Kidney (tissue), 14 donors: ENCODE measurements around the gene PRDM15. TPM values are rescaled to one million over a fixed set of nuclear protein-coding genes. Genes with fewer than 3 reads are reported as not detected.

Experiments used
- DNase-seq, 5 donors: peaks; one replicate each; pipeline ENCODE4 v3.0.0-alpha.2; 2013 to 2020
- FAIRE-seq: peaks from 2 replicates; lab custom pipeline; 2012; peaks lifted over from hg19 to GRCh38; lab: Jason Lieb, UNC
- H3K27ac ChIP-seq, 2 donors: one replicate each; pipeline ENCODE4 v1.7.0; 2013; ENCODE audit warnings: low read depth in 2 of 2, low read length in 2 of 2, inconsistent platforms in 1 of 2
- H3K27me3 ChIP-seq: one replicate; pipeline ENCODE4 v1.7.1; 2013; ENCODE audit warnings: low read length, inconsistent platforms; ENCODE audit not compliant: control insufficient read depth, insufficient read depth
- H3K36me3 ChIP-seq, 3 donors: one replicate each; pipeline versions ENCODE4 v1.7.0 to v1.7.1; 2013; ENCODE audit warnings: low read length in 3 of 3, control low read depth in 1 of 3, inconsistent platforms in 1 of 3; ENCODE audit not compliant: insufficient read depth in 3 of 3, control insufficient read depth in 2 of 3
- H3K4me1 ChIP-seq, 3 donors: one replicate each; pipeline versions ENCODE4 v1.7.0 to v1.7.1; 2013; ENCODE audit warnings: low read length in 3 of 3, inconsistent platforms in 1 of 3, low read depth in 1 of 3; ENCODE audit not compliant: control insufficient read depth in 2 of 3, insufficient read depth in 2 of 3
- H3K4me3 ChIP-seq, 3 donors: one replicate each; pipeline versions ENCODE4 v1.7.0 to v1.8.1; 2013; ENCODE audit warnings: low read length in 3 of 3, control low read depth in 1 of 3, inconsistent platforms in 1 of 3
- H3K9ac ChIP-seq, 3 donors: one replicate each; pipeline versions ENCODE4 v1.7.0 to v1.7.1; 2013; ENCODE audit warnings: low read length in 3 of 3, control low read depth in 1 of 3, inconsistent platforms in 1 of 3
- H3K9me3 ChIP-seq, 3 donors: one replicate each; pipeline versions ENCODE4 v1.7.0 to v1.7.1; 2013; ENCODE audit warnings: low read length in 3 of 3, control low read depth in 1 of 3, inconsistent platforms in 1 of 3; ENCODE audit not compliant: control insufficient read depth in 2 of 3, insufficient read depth in 1 of 3
- intact Hi-C: fragments of 100-400 bp; cut with DNase I; formaldehyde crosslinking; loops from one replicate; pipeline ENCODE4 v1.11.1; 2022
- polyA plus RNA-seq: library from polyadenylated mRNA; stranded (reverse); fragments of 350-450 nt; fragmentation: Illumina TruSeq; extraction: RNeasy Lipid Tissue Mini Kit (QIAGEN cat#74804); gene quantifications from one replicate; pipeline ENCODE4 v1.2.3, GENCODE V29; 2014; ENCODE audit warnings: low read depth, low replicate concordance; ENCODE audit not compliant: insufficient read depth
- total RNA-seq: library from RNA; stranded (reverse); fragmentation: NEBNext Ultra II Directional; extraction: Animal tissue kit (Norgen Biotek cat#: 25700); gene quantifications from one replicate; pipeline ENCODE4 v1.2.1, GENCODE V29; 2021
- TF ChIP-seq, protein P1 (sequence below): IDR thresholded peaks from 3 replicates; pipeline ENCODE4 v1.5.1; 2012; ENCODE audit warnings: mild to moderate bottlenecking, moderate library complexity, borderline replicate concordance; ENCODE audit not compliant: insufficient read depth; ENCODE audit errors: extremely low read depth
- donor health status: control.
- donor health status: control.
- donor health status: control.
- donor health status: control.
- donor health status: control.
- donor health status: DM: yes; HTN: yes; CAD: no.
- donor health status: Normal renal cell carcinoma (clear cell type).

PRDM15 gene
- total and polyA plus RNA-seq, 2 donors from 2014 or later: 1.3 to 8.4 TPM

DNA sequence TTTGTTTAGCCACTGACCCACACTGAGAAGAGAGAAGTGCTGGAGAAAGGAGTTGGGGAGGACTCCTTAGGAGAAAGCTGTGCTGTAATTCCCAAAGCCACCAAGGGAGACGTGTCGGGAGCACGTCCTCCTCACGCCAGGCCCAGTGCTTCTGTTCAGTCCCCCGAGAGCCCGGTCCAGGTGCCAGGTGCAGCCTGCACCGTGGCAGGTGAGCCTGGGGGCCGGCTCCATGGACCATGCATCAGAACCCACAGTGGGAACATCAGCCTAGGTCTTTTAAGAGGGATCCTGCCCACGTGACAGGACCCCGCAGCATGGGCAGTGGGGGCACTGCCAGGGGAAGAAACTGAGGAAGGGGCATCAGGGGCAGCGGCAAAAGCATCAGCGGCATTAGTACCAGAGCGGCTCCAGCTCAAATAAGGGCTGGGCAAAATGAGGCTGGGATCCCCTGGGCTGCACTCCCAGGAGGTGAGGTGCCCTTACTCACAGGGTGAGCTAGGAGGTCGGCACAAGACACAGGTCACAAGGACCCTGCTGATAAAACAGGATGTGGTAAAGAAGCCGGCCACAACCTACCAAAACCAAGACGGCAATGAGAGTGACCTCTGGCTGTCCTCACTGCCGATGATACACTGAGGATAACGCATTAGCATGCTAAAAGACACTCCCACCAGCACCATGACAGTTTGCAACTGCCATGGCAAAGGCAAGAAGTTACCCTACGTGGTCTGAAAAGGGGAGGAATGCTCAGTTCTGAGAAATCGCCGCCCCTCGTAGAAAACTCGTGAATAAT, 24.6 kb upstream of the PRDM15 start:
- no peak overlapping the region for H3K9ac ChIP-seq
- no peaks in the 10 kb centered on the region for H3K27me3 ChIP-seq
- no peaks in the 10 kb centered on the region for H3K4me1 ChIP-seq
- no peaks in the 10 kb centered on the region for H3K9me3 ChIP-seq
- H3K4me3 ChIP-seq: no peak overlapping the region
- DNase-seq (no peak), FAIRE-seq (no peak)
- H3K36me3 ChIP-seq: peaks cover 0 to 17% (median 6%) of the 10 kb centered on the region in 3 donors
- TF ChIP-seq, protein P1, sequence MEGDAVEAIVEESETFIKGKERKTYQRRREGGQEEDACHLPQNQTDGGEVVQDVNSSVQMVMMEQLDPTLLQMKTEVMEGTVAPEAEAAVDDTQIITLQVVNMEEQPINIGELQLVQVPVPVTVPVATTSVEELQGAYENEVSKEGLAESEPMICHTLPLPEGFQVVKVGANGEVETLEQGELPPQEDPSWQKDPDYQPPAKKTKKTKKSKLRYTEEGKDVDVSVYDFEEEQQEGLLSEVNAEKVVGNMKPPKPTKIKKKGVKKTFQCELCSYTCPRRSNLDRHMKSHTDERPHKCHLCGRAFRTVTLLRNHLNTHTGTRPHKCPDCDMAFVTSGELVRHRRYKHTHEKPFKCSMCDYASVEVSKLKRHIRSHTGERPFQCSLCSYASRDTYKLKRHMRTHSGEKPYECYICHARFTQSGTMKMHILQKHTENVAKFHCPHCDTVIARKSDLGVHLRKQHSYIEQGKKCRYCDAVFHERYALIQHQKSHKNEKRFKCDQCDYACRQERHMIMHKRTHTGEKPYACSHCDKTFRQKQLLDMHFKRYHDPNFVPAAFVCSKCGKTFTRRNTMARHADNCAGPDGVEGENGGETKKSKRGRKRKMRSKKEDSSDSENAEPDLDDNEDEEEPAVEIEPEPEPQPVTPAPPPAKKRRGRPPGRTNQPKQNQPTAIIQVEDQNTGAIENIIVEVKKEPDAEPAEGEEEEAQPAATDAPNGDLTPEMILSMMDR: no peak
- no peak overlapping the region for H3K27ac ChIP-seq
- intact Hi-C loops: no loop called here

DNA sequence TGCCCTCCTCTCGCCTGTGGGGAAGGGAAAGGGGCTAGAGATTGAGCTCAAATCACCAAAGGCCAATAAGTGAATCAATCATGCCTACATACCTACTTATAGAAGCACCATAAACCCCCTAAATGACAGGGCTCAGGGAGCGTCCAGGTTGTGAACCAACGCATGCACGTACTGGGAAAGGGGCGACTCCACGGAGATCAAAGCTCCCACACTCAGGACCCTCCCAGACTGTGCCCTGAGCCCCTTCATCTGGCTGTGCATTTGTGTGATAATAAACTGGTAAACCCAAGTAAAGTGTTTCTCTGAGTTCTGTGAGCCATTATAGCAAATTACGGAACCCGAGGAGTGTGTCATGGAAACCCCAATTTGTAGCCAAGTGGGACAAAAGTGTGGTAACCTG, 23.8 kb upstream of the PRDM15 start:
- H3K36me3 ChIP-seq: peaks cover 0 to 14% (median 8%) of the 10 kb centered on the region in 3 donors
- FAIRE-seq: no peak
- TF ChIP-seq, protein P1: no peak

DNA sequence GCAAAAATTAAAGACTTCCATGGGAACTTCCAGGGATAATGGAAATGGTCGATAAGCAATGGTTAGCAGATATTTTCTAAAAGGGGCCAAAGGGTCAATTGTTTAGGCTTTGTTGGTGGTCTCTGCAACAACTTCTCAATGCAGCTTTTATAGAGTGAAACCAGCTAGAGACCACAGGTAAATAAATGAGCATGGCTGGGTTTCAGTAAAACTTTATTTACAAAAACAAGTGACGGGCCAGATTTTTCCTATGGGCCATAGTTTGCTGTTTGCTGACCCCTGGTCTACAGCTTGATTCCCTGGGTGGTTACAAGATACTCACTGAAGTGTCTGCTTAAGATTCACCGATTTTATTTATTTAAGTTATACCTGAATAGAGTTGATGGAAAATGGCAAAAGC, 22.6 kb upstream of the PRDM15 start:
- Histone ChIP-seq H3K9ac (no peak overlapping the region), H3K27ac (no peak overlapping the region), H3K36me3 (peaks cover 0 to 6% (median 5%) of the 10 kb centered on the region in 3 donors), H3K4me3 (no peak overlapping the region), H3K4me1 (no peaks in the 10 kb centered on the region), H3K27me3 (no peaks in the 10 kb centered on the region), H3K9me3 (no peaks in the 10 kb centered on the region)
- intact Hi-C loops: no loop called here
- TF ChIP-seq, protein P1: no peak
- FAIRE-seq: no peak
- no peak for DNase-seq

More for the DNA sequence above, 23.8 kb upstream of the PRDM15 start:
- no peak for DNase-seq
- H3K9me3 ChIP-seq: no peaks in the 10 kb centered on the region
- H3K27ac ChIP-seq: no peak overlapping the region
- H3K4me3 ChIP-seq: no peak overlapping the region
- H3K4me1 ChIP-seq: no peaks in the 10 kb centered on the region
- no peaks in the 10 kb centered on the region for H3K27me3 ChIP-seq
- no peak overlapping the region for H3K9ac ChIP-seq
- intact Hi-C loops: no loop called here
